ENCODE data around the gene RPS2.

DNA sequence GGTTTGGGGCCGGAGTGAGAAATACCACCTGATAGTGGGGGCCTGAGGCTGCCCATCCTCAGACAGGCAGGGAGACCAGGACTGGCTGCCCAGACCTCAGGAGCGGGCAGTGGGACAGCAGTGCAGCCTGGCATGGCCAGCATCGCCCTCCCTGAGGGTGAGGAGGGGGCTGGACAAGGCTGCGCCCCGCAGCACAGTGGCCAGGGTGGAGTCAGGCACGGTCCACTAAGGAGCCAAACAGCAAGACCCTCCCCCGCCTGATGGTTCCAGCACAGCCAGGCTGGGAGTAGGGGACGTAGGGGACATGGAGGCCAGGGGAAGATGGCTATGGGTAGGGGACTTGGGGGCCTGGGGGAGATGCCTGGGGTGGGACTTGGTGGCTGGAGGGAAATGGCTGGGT lies 41.7 kb upstream of the RPS2 start:
- TF ChIP-seq EZH2 (IDR thresholded peaks at IDR 0.05; ENCODE audit: insufficient read depth, poor library complexity, severe bottlenecking), result no peak
- TF ChIP-seq EZH2phosphoT487 (IDR thresholded peaks at IDR 0.05; ENCODE audit: insufficient read depth, low read depth), result no peak

Measured in GM23248 (cell line).